ENCODE measurements around the gene STK38L.

DNA sequence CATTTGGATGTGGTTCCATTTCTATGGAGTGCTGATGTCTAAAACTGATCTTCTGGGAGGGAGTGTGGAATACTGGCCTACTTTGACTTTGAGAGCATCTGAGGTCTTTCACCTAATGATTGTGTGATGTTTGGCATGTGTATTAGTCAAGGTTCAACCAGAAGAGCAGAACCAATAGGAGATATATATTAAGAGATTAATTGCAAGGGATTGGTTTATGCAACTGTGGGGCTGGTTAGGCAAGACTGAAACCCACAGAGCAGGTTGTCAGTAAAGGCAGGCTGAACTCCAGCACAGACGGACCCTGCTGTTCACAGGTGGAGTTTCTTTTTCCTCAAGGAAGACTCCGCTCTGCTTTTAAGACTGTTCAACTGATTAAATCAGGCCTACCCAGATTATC, 100.2 kb downstream of the STK38L start:
- TF ChIP-seq, protein P1, sequence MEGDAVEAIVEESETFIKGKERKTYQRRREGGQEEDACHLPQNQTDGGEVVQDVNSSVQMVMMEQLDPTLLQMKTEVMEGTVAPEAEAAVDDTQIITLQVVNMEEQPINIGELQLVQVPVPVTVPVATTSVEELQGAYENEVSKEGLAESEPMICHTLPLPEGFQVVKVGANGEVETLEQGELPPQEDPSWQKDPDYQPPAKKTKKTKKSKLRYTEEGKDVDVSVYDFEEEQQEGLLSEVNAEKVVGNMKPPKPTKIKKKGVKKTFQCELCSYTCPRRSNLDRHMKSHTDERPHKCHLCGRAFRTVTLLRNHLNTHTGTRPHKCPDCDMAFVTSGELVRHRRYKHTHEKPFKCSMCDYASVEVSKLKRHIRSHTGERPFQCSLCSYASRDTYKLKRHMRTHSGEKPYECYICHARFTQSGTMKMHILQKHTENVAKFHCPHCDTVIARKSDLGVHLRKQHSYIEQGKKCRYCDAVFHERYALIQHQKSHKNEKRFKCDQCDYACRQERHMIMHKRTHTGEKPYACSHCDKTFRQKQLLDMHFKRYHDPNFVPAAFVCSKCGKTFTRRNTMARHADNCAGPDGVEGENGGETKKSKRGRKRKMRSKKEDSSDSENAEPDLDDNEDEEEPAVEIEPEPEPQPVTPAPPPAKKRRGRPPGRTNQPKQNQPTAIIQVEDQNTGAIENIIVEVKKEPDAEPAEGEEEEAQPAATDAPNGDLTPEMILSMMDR (IDR thresholded peaks at IDR 0.05; ENCODE audit: insufficient read depth, low read length): no peak
- TF ChIP-seq, protein P2, sequence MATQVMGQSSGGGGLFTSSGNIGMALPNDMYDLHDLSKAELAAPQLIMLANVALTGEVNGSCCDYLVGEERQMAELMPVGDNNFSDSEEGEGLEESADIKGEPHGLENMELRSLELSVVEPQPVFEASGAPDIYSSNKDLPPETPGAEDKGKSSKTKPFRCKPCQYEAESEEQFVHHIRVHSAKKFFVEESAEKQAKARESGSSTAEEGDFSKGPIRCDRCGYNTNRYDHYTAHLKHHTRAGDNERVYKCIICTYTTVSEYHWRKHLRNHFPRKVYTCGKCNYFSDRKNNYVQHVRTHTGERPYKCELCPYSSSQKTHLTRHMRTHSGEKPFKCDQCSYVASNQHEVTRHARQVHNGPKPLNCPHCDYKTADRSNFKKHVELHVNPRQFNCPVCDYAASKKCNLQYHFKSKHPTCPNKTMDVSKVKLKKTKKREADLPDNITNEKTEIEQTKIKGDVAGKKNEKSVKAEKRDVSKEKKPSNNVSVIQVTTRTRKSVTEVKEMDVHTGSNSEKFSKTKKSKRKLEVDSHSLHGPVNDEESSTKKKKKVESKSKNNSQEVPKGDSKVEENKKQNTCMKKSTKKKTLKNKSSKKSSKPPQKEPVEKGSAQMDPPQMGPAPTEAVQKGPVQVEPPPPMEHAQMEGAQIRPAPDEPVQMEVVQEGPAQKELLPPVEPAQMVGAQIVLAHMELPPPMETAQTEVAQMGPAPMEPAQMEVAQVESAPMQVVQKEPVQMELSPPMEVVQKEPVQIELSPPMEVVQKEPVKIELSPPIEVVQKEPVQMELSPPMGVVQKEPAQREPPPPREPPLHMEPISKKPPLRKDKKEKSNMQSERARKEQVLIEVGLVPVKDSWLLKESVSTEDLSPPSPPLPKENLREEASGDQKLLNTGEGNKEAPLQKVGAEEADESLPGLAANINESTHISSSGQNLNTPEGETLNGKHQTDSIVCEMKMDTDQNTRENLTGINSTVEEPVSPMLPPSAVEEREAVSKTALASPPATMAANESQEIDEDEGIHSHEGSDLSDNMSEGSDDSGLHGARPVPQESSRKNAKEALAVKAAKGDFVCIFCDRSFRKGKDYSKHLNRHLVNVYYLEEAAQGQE (IDR thresholded peaks at IDR 0.05; ENCODE audit: insufficient replicate concordance, low read depth): no peak
- TF ChIP-seq POLR2AphosphoS5 (IDR thresholded peaks at IDR 0.05; ENCODE audit: low read depth) (no peak), SPI1 (IDR thresholded peaks at IDR 0.05; ENCODE audit: borderline replicate concordance, low read depth) (no peak)
